GM18505 (cell line): ENCODE data around the gene PSMB2.
A peak's percentile ranks its signal among the peaks of the same experiment; 100 is the strongest.

Experiments
- ATAC-seq: cut with Tn5 transposase; IDR thresholded peaks from one replicate; pipeline ENCODE4 v1.9.1; 2021; ENCODE audit not compliant: unreplicated experiment
- POLR2A ChIP-seq: IDR thresholded peaks from 4 replicates; pipeline ENCODE4 v1.6.1; 2011; ENCODE audit warnings: borderline replicate concordance; ENCODE audit not compliant: insufficient read depth, insufficient read length; ENCODE audit errors: extremely low read depth

PSMB2 gene

GRCh38 chr1:35558374-35559316 lies 82.7 kb downstream of the PSMB2 start:
- no peak for TF ChIP-seq POLR2A
- no peak for ATAC-seq

GRCh38 chr1:35557611-35558373 lies 83.5 kb downstream of the PSMB2 start, which contains the start of gene NCDN:
Gene NCDN, plus strand, starts transcription at chr1:35557799. Its CDS starts 392 bp downstream, at chr1:35558191.
- peak; percentile 72 for ATAC-seq

GRCh38 chr1:35557118-35557610 lies 84.2 kb downstream of the PSMB2 start, which contains the start of gene KIAA0319L:
Gene KIAA0319L, minus strand, starts transcription at chr1:35557403. Its CDS starts 2,912 bp downstream, at chr1:35554491.
- no peak for TF ChIP-seq POLR2A
- peak; percentile 63 for ATAC-seq

More at GRCh38 chr1:35557611-35558373, 83.5 kb downstream of the PSMB2 start, which contains the start of gene NCDN:
- TF ChIP-seq POLR2A = peak; percentile 92

GRCh38 chr1:35556484-35557117 lies 84.7 kb downstream of the PSMB2 start:
- TF ChIP-seq POLR2A = no peak
- no peak for ATAC-seq

- TF ChIP-seq POLR2A = no peak
- ATAC-seq = no peak
Observed at GRCh38 chr1:35555601-35556477, 85.5 kb downstream of the PSMB2 start.

GRCh38 chr1:35555212-35555584 lies 86.1 kb downstream of the PSMB2 start:
- no peak for ATAC-seq

GRCh38 chr1:35554266-35555211 lies 86.8 kb downstream of the PSMB2 start:
- ATAC-seq = no peak
- TF ChIP-seq POLR2A = no peak

More at GRCh38 chr1:35555212-35555584, 86.1 kb downstream of the PSMB2 start:
- no peak for TF ChIP-seq POLR2A

GRCh38 chr1:35553851-35554250 lies 87.5 kb downstream of the PSMB2 start:
- ATAC-seq = no peak
- TF ChIP-seq POLR2A = no peak
